HepG2 (cell line): ENCODE results near the gene CACNB4. TPM values are rescaled to one million over a fixed set of nuclear protein-coding genes. Genes with fewer than 3 reads are reported as not detected.

Experiments
- ATAC-seq: fragments of 200-7000 bp; cut with Tn5 transposase; 3 replicates; pipeline ENCODE4 v1.9.1; 2020; ENCODE audit warnings: mild to moderate bottlenecking, moderate library complexity
- BruUV-seq: library from RNA; stranded (reverse); fragments of 400-500 nt; replicated peaks from 2 replicates; lab custom pipeline; 2021; lab: Mats Ljungman, UMichigan
- CTCF ChIA-PET: fragments of 300-600 bp; formaldehyde crosslinking; extraction: SDS; loops from one replicate; lab custom pipeline; 2021; ENCODE audit warnings: low total read pairs, inconsistent platforms, low intra/inter-chr PET ratio; lab: Yijun Ruan, JAX
- POLR2A ChIA-PET: fragments of 350-600 bp; sonication (Branson Sonifier 250); formaldehyde crosslinking; loops from one replicate; lab custom pipeline; 2020; ENCODE audit warnings: antibody characterized with exemption, inconsistent platforms; lab: Yijun Ruan, JAX
- DNase-seq: peaks from one replicate; pipeline ENCODE4 v3.0.0-alpha.2; 2015; ENCODE audit warnings: low spot score
- FAIRE-seq: peaks from 3 replicates; lab custom pipeline; 2011; peaks lifted over from hg19 to GRCh38; lab: Jason Lieb, UNC
- H2AFZ ChIP-seq: one replicate; pipeline ENCODE4 v1.6.1; 2011; ENCODE audit warnings: low read length, inconsistent platforms
- H3K27ac ChIP-seq: fragments of 300-600 bp; 3 replicates; pipeline ENCODE4 v1.8.0; 2011; ENCODE audit warnings: mixed run types, mild to moderate bottlenecking, mixed read lengths, low read length, inconsistent platforms; ENCODE audit not compliant: insufficient read depth; ENCODE audit errors: extremely low read length
- H3K27me3 ChIP-seq, 2 experiments: fragments of 200-600 bp in 1 of 2; 2 replicates in 1 of 2; 3 replicates in 1 of 2; pipeline versions ENCODE4 v1.6.0 to v1.8.0; 2011; ENCODE audit warnings: low read length in 2 of 2, mild to moderate bottlenecking in 2 of 2, moderate library complexity in 2 of 2, inconsistent platforms in 1 of 2; ENCODE audit not compliant: insufficient read depth in 2 of 2, control insufficient read depth in 1 of 2
- H3K36me3 ChIP-seq, 2 experiments: fragments of 200-600 bp in 1 of 2; replicated peaks in 1 of 2; 2 replicates in 1 of 2; 3 replicates in 1 of 2; pipeline versions ENCODE4 v1.5.1 to v1.8.0; 2011; ENCODE audit warnings: low read length in 2 of 2, inconsistent platforms in 1 of 2; ENCODE audit not compliant: insufficient read depth in 2 of 2, control insufficient read depth in 1 of 2
- H3K4me1 ChIP-seq: 2 replicates; pipeline ENCODE4 v1.5.1; 2012; ENCODE audit warnings: low read length, inconsistent platforms; ENCODE audit not compliant: insufficient read depth
- H3K4me2 ChIP-seq: 2 replicates; pipeline ENCODE4 v1.6.0; 2011; ENCODE audit warnings: low read depth, low read length, inconsistent platforms
- H3K4me3 ChIP-seq, 3 experiments: fragments of 200-600 bp in 1 of 3; sonication (generic), shearing (Covaris generic) in 1 of 3; replicated peaks in 1 of 3; 2 replicates each; pipeline ENCODE4 v1.5.1; 2011 to 2016; ENCODE audit warnings: low read length in 3 of 3, inconsistent platforms in 2 of 3, low read depth in 2 of 3, mild to moderate bottlenecking in 2 of 3, control low read depth in 1 of 3, mixed read lengths in 1 of 3; ENCODE audit not compliant: insufficient read depth in 1 of 3
- H3K79me2 ChIP-seq: one replicate; pipeline ENCODE4 v1.6.1; 2011; ENCODE audit warnings: low read length, inconsistent platforms; ENCODE audit not compliant: insufficient read depth
- H3K9ac ChIP-seq: 2 replicates; pipeline ENCODE4 v1.6.0; 2011; ENCODE audit warnings: mild to moderate bottlenecking, low read depth, low read length, inconsistent platforms; ENCODE audit not compliant: insufficient read depth
- H3K9me3 ChIP-seq: 2 replicates; pipeline ENCODE4 v1.5.1; 2012; ENCODE audit warnings: mild to moderate bottlenecking, low read length
- H4K20me1 ChIP-seq: 2 replicates; pipeline ENCODE4 v1.6.0; 2011; ENCODE audit warnings: inconsistent platforms, mild to moderate bottlenecking, low read length, moderate library complexity; ENCODE audit not compliant: insufficient read depth
- ARID3A ChIP-seq: IDR thresholded peaks from 2 replicates; pipeline ENCODE4 v1.6.1; 2012; ENCODE audit warnings: low read depth, low read length, improper control_type of control experiment
- CBX2 ChIP-seq, 2 experiments: fragments of 200-600 bp in 1 of 2; sonication (generic); formaldehyde crosslinking in 1 of 2; IDR thresholded peaks; 2 replicates each; pipeline versions ENCODE4 v1.7.0 to v1.8.1; 2018 to 2022; ENCODE audit warnings: low read depth in 2 of 2, low read length in 1 of 2, mild to moderate bottlenecking in 1 of 2, missing genetic modification reagents in 1 of 2
- CEBPB ChIP-seq: IDR thresholded peaks from 2 replicates; pipeline ENCODE4 v1.6.1; 2011; ENCODE audit warnings: low read depth, low read length, improper control_type of control experiment, borderline replicate concordance
- CEBPG ChIP-seq: IDR thresholded peaks from 2 replicates; pipeline ENCODE4 v1.6.1; 2016
- EZH2 ChIP-seq: conservative IDR thresholded peaks from 2 replicates; pipeline ENCODE4 v1.6.1; 2012; ENCODE audit warnings: mild to moderate bottlenecking, low read depth, low read length, moderate library complexity
- ISL2 ChIP-seq: sonication (generic); formaldehyde crosslinking; IDR thresholded peaks from 2 replicates; pipeline ENCODE4 v1.5.0; 2020; ENCODE audit warnings: missing genetic modification reagents
- KDM5B ChIP-seq: sonication (generic); formaldehyde crosslinking; IDR thresholded peaks from 2 replicates; pipeline ENCODE4 v1.4.0; 2020; ENCODE audit warnings: missing genetic modification reagents, mild to moderate bottlenecking, borderline replicate concordance
- ZBTB2 ChIP-seq: sonication (generic); formaldehyde crosslinking; IDR thresholded peaks from 2 replicates; pipeline ENCODE4 v1.8.0; 2022; ENCODE audit warnings: low read depth, missing genetic modification reagents
- ZBTB3 ChIP-seq: sonication (generic); formaldehyde crosslinking; IDR thresholded peaks from 2 replicates; pipeline ENCODE4 v1.4.0; 2020; ENCODE audit warnings: low read depth, mild to moderate bottlenecking, moderate library complexity, missing genetic modification reagents, borderline replicate concordance
- ZBTB49 ChIP-seq: sonication (generic); formaldehyde crosslinking; IDR thresholded peaks from 2 replicates; pipeline ENCODE4 v1.4.0; 2020; ENCODE audit warnings: missing genetic modification reagents, borderline replicate concordance
- ZNF235 ChIP-seq: sonication (generic); formaldehyde crosslinking; IDR thresholded peaks from 2 replicates; pipeline ENCODE4 v1.8.1; 2023; ENCODE audit warnings: mild to moderate bottlenecking, missing genetic modification reagents, borderline replicate concordance
- ZNF460 ChIP-seq: sonication (generic); formaldehyde crosslinking; IDR thresholded peaks from 2 replicates; pipeline ENCODE4 v1.5.1; 2020; ENCODE audit warnings: missing genetic modification reagents, mild to moderate bottlenecking, borderline replicate concordance
- ZNF788 ChIP-seq: sonication (generic); formaldehyde crosslinking; IDR thresholded peaks from 2 replicates; pipeline ENCODE4 v1.5.0; 2020; ENCODE audit warnings: mild to moderate bottlenecking, missing genetic modification reagents, borderline replicate concordance
- ZSCAN25 ChIP-seq: sonication (generic); formaldehyde crosslinking; IDR thresholded peaks from 2 replicates; pipeline ENCODE4 v1.8.0; 2022; ENCODE audit warnings: mild to moderate bottlenecking, missing genetic modification reagents
- WGBS: methylation state at CpG from one replicate; pipeline ENCODE4 v1.1.6; 2017; ENCODE audit warnings: low lambda C conversion rate; 5-methylcytosine and 5-hydroxymethylcytosine counted together
- in situ Hi-C: cut with HindIII; loops from 2 replicates; pipeline ENCODE4 v1.10.0; 2017; ENCODE audit warnings: low pct_unique_long_range_greater_than_20kb; ENCODE audit not compliant: extremely low pct_ligation_motif_present
- intact Hi-C: fragments of 100-400 bp; cut with micrococcal nuclease; formaldehyde crosslinking; loops from one replicate; pipeline ENCODE4 v1.10.0; 2022; ENCODE audit not compliant: unreplicated experiment
- polyA plus RNA-seq, 8 experiments: library from polyadenylated mRNA; depleted of rRNA in 3 of 8; stranded (reverse) in 7 of 8; unstranded in 1 of 8; fragments of >200 nt; fragmentation: Illumina TruSeq in 4 of 8; extraction: Trizol in 4 of 8; gene quantifications; 2 replicates each; pipeline versions ENCODE4 v1.2.1 to v1.2.3, GENCODE V29; 2011 to 2016; ENCODE audit warnings: low read depth in 4 of 8, missing spikeins in 1 of 8, mixed read lengths in 1 of 8; ENCODE audit not compliant: insufficient read depth in 1 of 8
- total RNA-seq, 5 experiments: library from RNA; depleted of rRNA; stranded (reverse); fragments of >200 nt; fragmentation: Illumina TruSeq; extraction: Trizol; gene quantifications; 2 replicates each; pipeline ENCODE4 v1.2.3, GENCODE V29; 2016; ENCODE audit warnings: low read depth in 1 of 5

CACNB4 gene
- total and polyA plus RNA-seq, 2 of the 13 experiments (the other 11 are each of a cell fraction or from before 2014, with no cell fraction given): 5.1 to 14.3 TPM

GRCh38 chr2:152097801-152098495 lies 896 bp downstream of the CACNB4 start (continued):
- TF ChIP-seq ZBTB3 (CRISPR knock-in tag) (no peak), CBX2 (IDR thresholded peaks at IDR 0.05; ENCODE audit: low read depth, low read length) (0 out of 2 replicates have a peak, but pooled peaks have one; percentile 41), CBX2 (CRISPR knock-in tag; IDR thresholded peaks at IDR 0.05; ENCODE audit: low read depth) (no peak), ZBTB2 (CRISPR knock-in tag) (no peak), ZSCAN25 (CRISPR knock-in tag) (0 out of 2 replicates have a peak, but pooled peaks have one; percentile 31), ZNF460 (CRISPR knock-in tag) (no peak), EZH2 (peak; percentile 94)
- TF ChIP-seq, all 625 proteins: peak for 14

- H2AFZ ChIP-seq: no peak overlapping the region
- peak overlapping the region; percentile 77 for H3K4me2 ChIP-seq
- in situ Hi-C loops: no loop called here
- intact Hi-C loops: no loop called here
- ChIA-PET POLR2A (no interaction called here), CTCF (no interaction called here)
- WGBS: 3% methylated on average over 13 of the region's 13 CpGs
- H3K9ac ChIP-seq: no peak overlapping the region
- peak; percentile 63 for FAIRE-seq
- ATAC-seq: peak; percentile 55
- H3K9me3 ChIP-seq: no peaks in the 10 kb centered on the region
- no peaks in the 10 kb centered on the region for H3K79me2 ChIP-seq
- H3K27me3 ChIP-seq: peaks cover 21 to 77% of the 10 kb centered on the region in 2 experiments; a peak in 4 of 5 replicates
- no TSS peak for BruUV-seq
- H3K4me1 ChIP-seq: peaks cover 38% of the 10 kb centered on the region
- peak overlapping the region in 2 of 3 experiments; percentile 45 to 71; a peak in 3 of 6 replicates for H3K4me3 ChIP-seq
- no peaks in the 10 kb centered on the region for H4K20me1 ChIP-seq
- no peak overlapping the region for H3K27ac ChIP-seq
- H3K36me3 ChIP-seq: no peaks in the 10 kb centered on the region
- DNase-seq: peak; percentile 65
- no peak for TF ChIP-seq KDM5B
- no peak for TF ChIP-seq ZNF788
- TF ChIP-seq CEBPG (CRISPR knock-in tag): peak; percentile 60
- no peak for TF ChIP-seq ARID3A
- TF ChIP-seq ISL2 (CRISPR knock-in tag): no peak; the same call in 1 of the 2 replicates
- TF ChIP-seq ZBTB49 (CRISPR knock-in tag): no peak
- TF ChIP-seq CEBPB: peak; percentile 72; the same call in 1 of the 2 replicates
- TF ChIP-seq ZNF235 (CRISPR knock-in tag): no peak
Measured at GRCh38 chr2:152097290-152097800, 1.5 kb downstream of the CACNB4 start.
